Measurements from ENCODE around the gene CDHR3. TPM values are rescaled to one million over a fixed set of nuclear protein-coding genes. Genes with fewer than 3 reads are reported as not detected.

CDHR3 gene
- total RNA-seq, 1 donor from 2014 or later = 5.4 TPM

GRCh38 chr7:106039486-106040060 is 76.5 kb downstream of the CDHR3 start:
- TF ChIP-seq, protein P1, sequence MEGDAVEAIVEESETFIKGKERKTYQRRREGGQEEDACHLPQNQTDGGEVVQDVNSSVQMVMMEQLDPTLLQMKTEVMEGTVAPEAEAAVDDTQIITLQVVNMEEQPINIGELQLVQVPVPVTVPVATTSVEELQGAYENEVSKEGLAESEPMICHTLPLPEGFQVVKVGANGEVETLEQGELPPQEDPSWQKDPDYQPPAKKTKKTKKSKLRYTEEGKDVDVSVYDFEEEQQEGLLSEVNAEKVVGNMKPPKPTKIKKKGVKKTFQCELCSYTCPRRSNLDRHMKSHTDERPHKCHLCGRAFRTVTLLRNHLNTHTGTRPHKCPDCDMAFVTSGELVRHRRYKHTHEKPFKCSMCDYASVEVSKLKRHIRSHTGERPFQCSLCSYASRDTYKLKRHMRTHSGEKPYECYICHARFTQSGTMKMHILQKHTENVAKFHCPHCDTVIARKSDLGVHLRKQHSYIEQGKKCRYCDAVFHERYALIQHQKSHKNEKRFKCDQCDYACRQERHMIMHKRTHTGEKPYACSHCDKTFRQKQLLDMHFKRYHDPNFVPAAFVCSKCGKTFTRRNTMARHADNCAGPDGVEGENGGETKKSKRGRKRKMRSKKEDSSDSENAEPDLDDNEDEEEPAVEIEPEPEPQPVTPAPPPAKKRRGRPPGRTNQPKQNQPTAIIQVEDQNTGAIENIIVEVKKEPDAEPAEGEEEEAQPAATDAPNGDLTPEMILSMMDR (conservative IDR thresholded peaks at IDR 0.05) = no peak
- H3K27ac Mint-ChIP-seq (ENCODE audit: unreplicated experiment) = no peak overlapping the region
- peaks cover 3% of the 10 kb centered on the region for H3K27me3 Mint-ChIP-seq (ENCODE audit: low read depth)
- H3K4me1 Mint-ChIP-seq = peaks cover 6% of the 10 kb centered on the region
- no peak overlapping the region for H3K4me3 Mint-ChIP-seq
- DNase-seq (ENCODE audit: low read depth, low spot score) = no peak
- no peaks in the 10 kb centered on the region for H3K9me3 Mint-ChIP-seq
- no peaks in the 10 kb centered on the region for H3K36me3 Mint-ChIP-seq (ENCODE audit: low read depth)

GRCh38 chr7:106041140-106041717 is 78.2 kb downstream of the CDHR3 start:
- peak; percentile 59 for DNase-seq (ENCODE audit: low read depth, low spot score)
- Mint-ChIP-seq H3K4me3 (no peak overlapping the region), H3K27me3 (ENCODE audit: low read depth) (peaks cover 9% of the 10 kb centered on the region), H3K9me3 (no peaks in the 10 kb centered on the region), H3K27ac (ENCODE audit: unreplicated experiment) (no peak overlapping the region), H3K4me1 (peaks cover 6% of the 10 kb centered on the region), H3K36me3 (ENCODE audit: low read depth) (no peaks in the 10 kb centered on the region)
- TF ChIP-seq, protein P1 (conservative IDR thresholded peaks at IDR 0.05) = peak; percentile 69

- Mint-ChIP-seq H3K27ac (ENCODE audit: unreplicated experiment) (no peak overlapping the region), H3K27me3 (ENCODE audit: low read depth) (peaks cover 9% of the 10 kb centered on the region), H3K4me3 (no peak overlapping the region), H3K4me1 (peaks cover 6% of the 10 kb centered on the region), H3K9me3 (no peaks in the 10 kb centered on the region), H3K36me3 (ENCODE audit: low read depth) (no peaks in the 10 kb centered on the region)
- TF ChIP-seq, protein P1 (conservative IDR thresholded peaks at IDR 0.05) = no peak
- no peak for DNase-seq (ENCODE audit: low read depth, low spot score)
These were observed 79.1 kb downstream of the CDHR3 start for GRCh38 chr7:106042196-106042611.

- TF ChIP-seq, protein P1 (conservative IDR thresholded peaks at IDR 0.05) = no peak
- H3K9me3 Mint-ChIP-seq = no peaks in the 10 kb centered on the region
- H3K36me3 Mint-ChIP-seq (ENCODE audit: low read depth) = no peaks in the 10 kb centered on the region
- peaks cover 9% of the 10 kb centered on the region for H3K27me3 Mint-ChIP-seq (ENCODE audit: low read depth)
- H3K4me1 Mint-ChIP-seq = peaks cover 6% of the 10 kb centered on the region
- DNase-seq (ENCODE audit: low read depth, low spot score) = no peak
- no peak overlapping the region for H3K27ac Mint-ChIP-seq (ENCODE audit: unreplicated experiment)
- H3K4me3 Mint-ChIP-seq = no peak overlapping the region
These were observed 82.1 kb downstream of the CDHR3 start for GRCh38 chr7:106045139-106045538.

GRCh38 chr7:106045586-106045985 is 82.5 kb downstream of the CDHR3 start:
- H3K4me1 Mint-ChIP-seq = peaks cover 6% of the 10 kb centered on the region
- H3K27me3 Mint-ChIP-seq (ENCODE audit: low read depth) = peaks cover 9% of the 10 kb centered on the region
- H3K36me3 Mint-ChIP-seq (ENCODE audit: low read depth) = no peaks in the 10 kb centered on the region
- TF ChIP-seq, protein P1 (conservative IDR thresholded peaks at IDR 0.05) = no peak
- no peak for DNase-seq (ENCODE audit: low read depth, low spot score)
- no peak overlapping the region for H3K4me3 Mint-ChIP-seq
- H3K27ac Mint-ChIP-seq (ENCODE audit: unreplicated experiment) = no peak overlapping the region
- no peaks in the 10 kb centered on the region for H3K9me3 Mint-ChIP-seq

Measured in neural crest cell (in vitro differentiated cells).